ENCODE results near the gene MAST4. TPM values are rescaled to one million over a fixed set of nuclear protein-coding genes. Genes with fewer than 3 reads are reported as not detected.
"Not testable (repeated sequence)": the region's sequence is repeated elsewhere in the genome, so short reads cannot be mapped to it uniquely, and the experiment has no call there.

MAST4 gene
- total and polyA plus RNA-seq, 2 donors: 12.9 to 69.1 TPM

GRCh38 chr5:66669086-66669861 is 73.1 kb downstream of the MAST4 start:
- Histone ChIP-seq H3K4me3 (ENCODE audit: low read depth, low read length) (no peak overlapping the region), H3K4me1 (ENCODE audit: insufficient read depth) (no peaks in the 10 kb centered on the region), H3K27ac (ENCODE audit: low read depth) (no peak overlapping the region), H3K36me3 (ENCODE audit: insufficient read depth) (no peaks in the 10 kb centered on the region)
- WGBS: 95% methylated on average over 5 of the region's 5 CpGs
- no peak for DNase-seq (ENCODE audit: extremely low spot score)

DNA sequence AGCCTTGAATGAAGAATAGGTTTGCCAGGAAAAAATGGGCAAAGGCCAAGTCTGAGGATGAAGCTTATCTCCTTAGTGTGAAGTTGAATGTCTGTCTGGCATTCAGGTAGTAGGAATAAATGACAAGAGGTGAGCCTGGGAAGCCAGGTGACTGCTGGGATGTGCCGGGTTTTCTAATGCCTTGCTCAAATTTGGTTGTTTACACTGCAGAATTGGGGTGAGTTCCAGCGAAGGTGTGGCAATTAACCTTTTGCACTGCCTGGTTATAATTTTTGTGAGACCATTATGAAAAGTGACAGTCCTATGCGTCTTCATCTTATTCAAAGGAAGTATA is 73.6 kb downstream of the MAST4 start:
- 86% methylated on average over 3 of the region's 3 CpGs for WGBS
- Histone ChIP-seq H3K36me3 (ENCODE audit: insufficient read depth) (no peaks in the 10 kb centered on the region), H3K27ac (ENCODE audit: low read depth) (no peak overlapping the region), H3K4me1 (ENCODE audit: insufficient read depth) (no peaks in the 10 kb centered on the region), H3K4me3 (ENCODE audit: low read depth, low read length) (no peak overlapping the region)
- no peak for DNase-seq (ENCODE audit: extremely low spot score)

DNA sequence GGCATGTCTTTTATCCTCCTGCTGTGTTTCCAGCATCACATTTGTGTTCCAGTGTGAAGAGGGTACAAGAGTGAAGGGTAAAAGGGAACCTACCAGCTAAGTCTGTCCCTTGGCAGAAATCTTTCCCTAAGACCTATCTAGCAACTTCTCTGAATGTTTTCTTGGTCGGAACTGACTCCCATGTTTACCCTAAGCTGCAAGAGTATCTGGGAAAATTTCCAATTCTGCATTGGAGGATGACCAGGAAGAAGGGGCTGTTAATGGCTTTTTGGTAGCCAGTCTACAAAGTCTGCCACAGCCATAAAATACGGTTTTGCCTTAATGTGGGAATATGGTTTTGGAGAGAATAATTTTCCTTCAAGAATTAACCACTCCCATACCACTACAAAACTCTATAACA is 75.1 kb downstream of the MAST4 start:
- Histone ChIP-seq H3K4me3 (ENCODE audit: low read depth, low read length) (no peak overlapping the region), H3K4me1 (ENCODE audit: insufficient read depth) (no peaks in the 10 kb centered on the region), H3K36me3 (ENCODE audit: insufficient read depth) (no peaks in the 10 kb centered on the region), H3K27ac (ENCODE audit: low read depth) (no peak overlapping the region)
- 28% methylated on average over 2 of the region's 2 CpGs for WGBS
- DNase-seq (ENCODE audit: extremely low spot score): no peak

DNA sequence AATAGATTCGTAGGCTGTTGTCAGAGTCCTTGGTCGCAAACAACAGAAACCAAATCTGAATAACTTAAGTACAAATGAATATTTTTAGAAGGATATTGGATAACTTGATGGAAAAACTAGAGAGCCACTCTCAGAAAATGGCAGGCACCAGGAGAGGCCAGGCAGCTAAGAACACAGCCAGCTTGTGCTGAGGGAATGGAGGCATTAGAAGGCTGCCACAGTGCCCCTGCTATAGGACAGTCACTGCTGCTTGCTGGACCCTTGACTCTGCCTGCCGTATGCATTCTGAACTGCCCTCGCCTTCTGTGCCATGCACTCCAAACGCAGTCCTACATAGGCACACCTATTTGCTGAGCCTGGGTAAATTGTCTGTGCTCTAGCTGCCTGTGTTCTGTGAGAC is 78.6 kb downstream of the MAST4 start:
- WGBS: 96% methylated on average over 5 of the region's 5 CpGs
- Histone ChIP-seq H3K36me3 (ENCODE audit: insufficient read depth) (no peaks in the 10 kb centered on the region), H3K4me1 (ENCODE audit: insufficient read depth) (no peaks in the 10 kb centered on the region), H3K27ac (ENCODE audit: low read depth) (no peak overlapping the region), H3K4me3 (ENCODE audit: low read depth, low read length) (no peak overlapping the region)
- DNase-seq (ENCODE audit: extremely low spot score): no peak

GRCh38 chr5:66675406-66675805 is 79.2 kb downstream of the MAST4 start:
- 90% methylated on average over 2 of the region's 2 CpGs for WGBS
- H3K36me3 ChIP-seq (ENCODE audit: insufficient read depth): no peaks in the 10 kb centered on the region
- no peaks in the 10 kb centered on the region for H3K4me1 ChIP-seq (ENCODE audit: insufficient read depth)
- no peak for DNase-seq (ENCODE audit: extremely low spot score)
- H3K27ac ChIP-seq (ENCODE audit: low read depth): no peak overlapping the region
- H3K4me3 ChIP-seq (ENCODE audit: low read depth, low read length): no peak overlapping the region

- Histone ChIP-seq H3K4me1 (ENCODE audit: insufficient read depth) (no peaks in the 10 kb centered on the region), H3K36me3 (ENCODE audit: insufficient read depth) (no peaks in the 10 kb centered on the region), H3K4me3 (ENCODE audit: low read depth, low read length) (no peak overlapping the region), H3K27ac (ENCODE audit: low read depth) (no peak overlapping the region)
- no peak for DNase-seq (ENCODE audit: extremely low spot score)
- WGBS: 64% methylated on average over 3 of the region's 3 CpGs
These were observed 84.0 kb downstream of the MAST4 start for GRCh38 chr5:66680221-66680620.

DNA sequence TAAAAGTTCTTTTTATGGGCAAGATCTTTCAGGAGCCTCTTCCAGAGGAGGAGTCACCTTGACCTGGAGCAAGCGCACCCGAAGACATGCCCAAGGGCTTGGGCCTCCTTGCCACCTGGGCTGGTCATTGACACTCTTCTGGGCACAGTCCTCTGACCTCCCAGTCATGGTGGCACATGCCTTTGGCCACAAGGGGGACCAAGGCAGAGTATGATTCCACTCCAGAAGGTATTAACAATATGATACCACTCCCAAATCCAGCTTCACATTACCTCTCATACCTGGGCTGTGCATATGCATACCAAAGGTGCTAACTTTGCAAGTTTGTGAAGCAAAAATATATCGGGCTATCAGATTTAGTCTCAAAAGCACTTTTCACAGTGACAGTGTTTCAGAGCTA is 84.6 kb downstream of the MAST4 start:
- H3K4me1 ChIP-seq (ENCODE audit: insufficient read depth): no peaks in the 10 kb centered on the region
- no peak overlapping the region for H3K4me3 ChIP-seq (ENCODE audit: low read depth, low read length)
- H3K27ac ChIP-seq (ENCODE audit: low read depth): no peak overlapping the region
- WGBS: 94% methylated on average over 3 of the region's 3 CpGs
- no peak for DNase-seq (ENCODE audit: extremely low spot score)
- H3K36me3 ChIP-seq (ENCODE audit: insufficient read depth): no peaks in the 10 kb centered on the region

GRCh38 chr5:66684663-66685062 is 88.5 kb downstream of the MAST4 start:
- no peak overlapping the region for H3K27ac ChIP-seq (ENCODE audit: low read depth)
- DNase-seq (ENCODE audit: extremely low spot score): no peak
- no peak overlapping the region for H3K4me3 ChIP-seq (ENCODE audit: low read depth, low read length)
- H3K4me1 ChIP-seq (ENCODE audit: insufficient read depth): no peaks in the 10 kb centered on the region
- 95% methylated on average over 2 of the region's 2 CpGs for WGBS
- H3K36me3 ChIP-seq (ENCODE audit: insufficient read depth): no peaks in the 10 kb centered on the region

DNA sequence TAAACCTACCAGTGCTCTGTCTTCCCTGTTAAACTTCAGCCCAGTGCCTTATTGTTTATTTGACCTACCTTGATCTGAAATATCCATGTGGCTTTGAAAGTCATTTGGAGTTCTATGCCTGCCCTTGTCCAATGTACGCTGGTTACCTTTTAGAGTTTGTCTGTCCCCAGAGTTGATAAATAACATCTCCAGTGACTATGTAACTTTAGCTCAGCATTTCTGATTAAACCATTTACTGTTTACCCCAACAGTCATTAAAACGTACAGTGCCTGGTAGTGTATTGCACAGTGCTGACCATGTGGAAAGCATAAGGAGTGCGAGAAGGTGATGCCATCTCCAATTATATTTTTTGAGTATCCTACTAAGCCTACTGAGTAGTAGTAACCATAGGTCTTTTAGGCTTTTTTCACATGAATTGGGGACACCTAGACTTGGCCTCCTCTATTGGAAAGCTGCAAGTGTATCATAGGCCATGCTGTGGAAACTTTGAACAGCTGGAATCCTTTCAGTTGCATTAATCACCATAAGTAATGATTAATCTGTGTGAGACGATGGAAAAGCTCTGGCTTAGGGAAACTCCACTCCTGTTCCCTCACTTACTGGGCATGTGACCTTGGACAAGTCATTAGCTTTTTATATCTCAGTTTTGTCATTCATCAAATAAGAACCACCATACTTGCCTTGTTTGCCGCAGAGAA is 93.5 kb downstream of the MAST4 start:
- Histone ChIP-seq H3K27ac (ENCODE audit: low read depth) (no peak overlapping the region), H3K36me3 (ENCODE audit: insufficient read depth) (no peaks in the 10 kb centered on the region), H3K4me3 (ENCODE audit: low read depth, low read length) (no peak overlapping the region), H3K4me1 (ENCODE audit: insufficient read depth) (no peaks in the 10 kb centered on the region)
- DNase-seq (ENCODE audit: extremely low spot score): no peak
- 82% methylated on average over 5 of the region's 5 CpGs for WGBS

- WGBS: 90% methylated on average over 3 of the region's 3 CpGs
- Histone ChIP-seq H3K36me3 (ENCODE audit: insufficient read depth) (no peaks in the 10 kb centered on the region), H3K4me3 (ENCODE audit: low read depth, low read length) (no peak overlapping the region), H3K4me1 (ENCODE audit: insufficient read depth) (no peaks in the 10 kb centered on the region), H3K27ac (ENCODE audit: low read depth) (no peak overlapping the region)
- DNase-seq (ENCODE audit: extremely low spot score): no peak
These were observed 97.8 kb downstream of the MAST4 start for GRCh38 chr5:66694036-66694435.

GRCh38 chr5:66695840-66696239 is 99.6 kb downstream of the MAST4 start:
- not testable (repeated sequence) for H3K27ac ChIP-seq (ENCODE audit: low read depth); DNase-seq (ENCODE audit: extremely low spot score)
- 95% methylated on average over 2 of the region's 2 CpGs for WGBS

DNA sequence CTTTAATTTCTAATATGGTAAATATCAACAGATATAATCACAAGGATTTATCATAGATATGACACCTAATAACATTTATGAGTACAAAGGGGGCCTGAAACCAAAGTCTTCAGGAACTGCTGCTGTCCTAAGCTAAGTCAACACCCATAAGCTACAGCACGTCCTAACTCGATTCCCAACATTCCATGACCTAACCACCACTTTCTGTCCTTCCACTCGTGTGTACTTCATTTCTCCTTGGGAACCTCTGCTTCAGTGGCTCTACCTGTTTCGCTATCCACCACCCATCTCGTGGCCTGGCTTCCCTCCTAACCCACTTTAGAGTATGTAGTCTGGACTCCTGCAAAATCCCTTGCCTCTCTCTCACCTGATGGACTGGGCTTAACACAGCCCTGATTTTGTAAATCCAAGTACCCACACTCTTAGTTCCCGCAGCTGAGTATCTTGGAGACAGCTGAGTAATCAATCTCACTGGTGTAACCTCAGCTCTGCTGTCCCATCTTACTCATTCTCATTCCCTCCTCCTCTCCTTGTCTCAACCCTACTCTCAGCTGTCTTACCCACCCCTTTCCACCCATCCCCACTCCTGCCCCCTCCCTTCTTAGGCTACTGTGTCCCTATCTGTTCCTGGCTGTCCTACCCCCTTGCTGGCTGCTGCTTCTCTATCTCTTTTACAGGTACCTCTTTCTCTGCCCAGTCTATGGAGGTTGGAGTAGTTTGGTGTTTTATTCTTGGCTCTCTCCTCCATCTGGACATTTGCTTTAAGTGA is 101.8 kb downstream of the MAST4 start:
- Histone ChIP-seq H3K36me3 (ENCODE audit: insufficient read depth) (no peaks in the 10 kb centered on the region), H3K27ac (ENCODE audit: low read depth) (no peak overlapping the region), H3K4me1 (ENCODE audit: insufficient read depth) (no peaks in the 10 kb centered on the region), H3K4me3 (ENCODE audit: low read depth, low read length) (no peak overlapping the region)
- DNase-seq (ENCODE audit: extremely low spot score): no peak
- WGBS: 87% methylated on average over 6 of the region's 6 CpGs

More at GRCh38 chr5:66695840-66696239, 99.6 kb downstream of the MAST4 start:
- H3K36me3 ChIP-seq (ENCODE audit: insufficient read depth); H3K4me1 ChIP-seq (ENCODE audit: insufficient read depth); H3K4me3 ChIP-seq (ENCODE audit: low read depth, low read length): not testable (repeated sequence)

DNA sequence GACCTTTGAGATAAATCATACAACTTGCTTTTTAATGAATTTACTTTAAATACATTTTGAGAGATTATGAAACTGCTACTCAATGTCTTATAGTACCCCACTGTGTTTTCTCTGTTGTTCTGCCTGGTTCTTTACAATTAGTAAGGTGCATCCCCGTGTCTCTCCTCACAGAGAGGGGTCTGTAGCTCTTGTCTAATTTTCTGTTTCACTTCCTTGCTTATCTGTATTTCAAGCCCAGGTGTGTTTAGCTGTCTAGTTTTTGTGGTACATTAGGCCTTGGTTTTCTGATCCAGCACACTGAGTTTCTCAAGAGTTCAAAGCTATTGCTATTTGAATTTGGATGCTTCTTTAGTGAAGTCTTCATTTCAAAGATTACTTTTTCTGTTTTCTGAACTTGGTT is 105.1 kb downstream of the MAST4 start:
- H3K27ac ChIP-seq (ENCODE audit: low read depth): no peak overlapping the region
- H3K36me3 ChIP-seq (ENCODE audit: insufficient read depth): no peaks in the 10 kb centered on the region
- DNase-seq (ENCODE audit: extremely low spot score): no peak
- H3K4me1 ChIP-seq (ENCODE audit: insufficient read depth): no peaks in the 10 kb centered on the region
- no peak overlapping the region for H3K4me3 ChIP-seq (ENCODE audit: low read depth, low read length)
- 76% methylated on average over 1 of the region's 1 CpG for WGBS

DNA sequence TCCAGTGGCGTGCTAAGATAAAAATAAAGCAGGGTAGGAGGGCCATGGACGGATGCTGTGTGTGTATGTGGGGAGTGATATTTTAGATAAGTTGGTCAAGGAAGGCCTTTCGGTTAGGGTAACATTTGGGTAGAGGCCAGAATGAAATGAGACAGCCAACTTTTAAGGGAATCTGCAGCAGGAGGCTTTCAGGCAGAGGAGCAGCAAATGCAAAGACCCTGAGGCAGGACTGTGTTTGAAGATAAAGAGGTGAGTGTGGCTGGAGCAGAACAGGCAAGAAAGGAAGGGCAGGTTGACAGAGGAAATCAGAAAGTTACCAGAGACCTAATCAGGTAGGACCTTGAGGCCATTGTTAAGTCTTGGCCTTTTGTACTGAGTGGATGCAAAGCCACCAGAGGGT is 106.2 kb downstream of the MAST4 start:
- Histone ChIP-seq H3K4me1 (ENCODE audit: insufficient read depth) (no peaks in the 10 kb centered on the region), H3K36me3 (ENCODE audit: insufficient read depth) (no peaks in the 10 kb centered on the region), H3K27ac (ENCODE audit: low read depth) (no peak overlapping the region), H3K4me3 (ENCODE audit: low read depth, low read length) (no peak overlapping the region)
- 75% methylated on average over 3 of the region's 3 CpGs for WGBS
- DNase-seq (ENCODE audit: extremely low spot score): no peak

Measured in urinary bladder (tissue), 4 donors.